ENCODE results near the gene RPL39. TPM values are rescaled to one million over a fixed set of nuclear protein-coding genes. Genes with fewer than 3 reads are reported as not detected.
"Not testable (repeated sequence)": the region's sequence is repeated elsewhere in the genome, so short reads cannot be mapped to it uniquely, and the experiment has no call there.

RPL39 gene
- total RNA-seq, 1 donor from 2014 or later, result 7,744 TPM

DNA sequence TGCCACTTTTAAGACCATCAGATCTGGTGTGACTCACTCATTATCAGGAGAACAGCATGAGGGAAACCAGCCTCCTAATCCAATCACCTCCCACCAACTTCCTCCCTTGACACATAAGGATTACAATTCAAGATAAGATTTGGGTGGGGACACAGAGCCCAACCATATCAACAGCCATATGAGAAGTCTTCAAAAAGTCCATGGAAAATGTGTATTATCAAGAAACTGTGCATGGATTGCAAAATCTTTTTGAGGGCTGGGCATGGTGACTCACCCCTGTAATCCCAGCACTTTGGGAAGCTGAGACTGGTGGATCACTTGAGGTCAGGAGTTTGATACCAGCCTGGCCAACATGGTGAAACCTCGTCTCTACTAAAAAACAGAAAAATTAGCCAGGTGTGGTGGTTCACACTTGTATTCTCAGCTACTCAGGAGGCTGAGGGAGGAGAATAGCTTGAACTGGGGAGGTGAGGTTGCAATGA is 17.8 kb upstream of the RPL39 start:
- no peak overlapping the region for H3K4me3 ChIP-seq (ENCODE audit: low read depth, low read length)
- TF ChIP-seq CTCF (conservative IDR thresholded peaks at IDR 0.05; ENCODE audit: low read depth, low read length), result no peak
- no peak for DNase-seq (ENCODE audit: low read depth)

DNA sequence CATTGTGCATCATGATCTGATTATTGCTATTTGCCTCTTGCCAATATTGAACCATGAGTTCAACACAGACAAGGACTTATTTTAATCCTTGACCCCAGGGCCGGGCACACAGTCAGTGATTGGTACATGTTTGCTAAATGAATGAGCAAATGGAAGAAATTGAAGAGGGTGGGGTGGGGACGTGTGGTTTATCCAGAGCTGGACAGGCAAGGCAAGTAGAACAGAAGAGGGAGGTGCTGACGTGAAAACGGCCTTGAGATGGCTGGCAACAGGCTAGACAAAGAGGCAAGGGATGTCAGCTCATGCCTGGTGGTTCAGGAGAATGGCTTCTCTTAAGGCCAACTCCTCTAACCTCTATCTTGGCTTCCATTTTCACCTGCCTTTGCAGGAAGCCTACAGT is 17.0 kb upstream of the RPL39 start:
- not testable (repeated sequence) for DNase-seq (ENCODE audit: low read depth); H3K4me3 ChIP-seq (ENCODE audit: low read depth, low read length)

DNA sequence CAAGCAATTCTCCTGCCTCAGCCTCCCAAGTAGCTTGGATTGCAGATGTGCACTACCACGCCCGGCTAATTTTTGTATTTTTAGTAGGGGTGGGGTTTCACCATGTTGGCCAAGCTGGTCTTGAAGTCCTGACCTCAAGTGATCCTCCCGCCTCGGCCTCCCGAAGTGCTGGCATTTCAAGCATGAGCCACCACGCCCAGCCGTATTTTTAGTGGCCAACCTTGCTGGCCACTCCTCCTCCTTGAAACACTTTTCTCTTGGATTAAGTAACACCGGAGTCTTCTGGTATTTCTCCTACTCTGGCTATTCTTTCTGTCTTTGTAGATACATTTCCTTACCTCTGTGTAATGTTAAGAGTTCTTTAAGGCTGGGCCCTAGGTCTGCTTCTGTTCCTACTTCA is 11.1 kb upstream of the RPL39 start:
- DNase-seq (ENCODE audit: low read depth), result no peak
- H3K4me3 ChIP-seq (ENCODE audit: low read depth, low read length), result no peak overlapping the region
- TF ChIP-seq CTCF (conservative IDR thresholded peaks at IDR 0.05; ENCODE audit: low read depth, low read length), result no peak

GRCh38 chrX:119801253-119802221 is 10.1 kb upstream of the RPL39 start:
- no peak overlapping the region for H3K4me3 ChIP-seq (ENCODE audit: low read depth, low read length)
- TF ChIP-seq CTCF (conservative IDR thresholded peaks at IDR 0.05; ENCODE audit: low read depth, low read length), result no peak
- no peak for DNase-seq (ENCODE audit: low read depth)

DNA sequence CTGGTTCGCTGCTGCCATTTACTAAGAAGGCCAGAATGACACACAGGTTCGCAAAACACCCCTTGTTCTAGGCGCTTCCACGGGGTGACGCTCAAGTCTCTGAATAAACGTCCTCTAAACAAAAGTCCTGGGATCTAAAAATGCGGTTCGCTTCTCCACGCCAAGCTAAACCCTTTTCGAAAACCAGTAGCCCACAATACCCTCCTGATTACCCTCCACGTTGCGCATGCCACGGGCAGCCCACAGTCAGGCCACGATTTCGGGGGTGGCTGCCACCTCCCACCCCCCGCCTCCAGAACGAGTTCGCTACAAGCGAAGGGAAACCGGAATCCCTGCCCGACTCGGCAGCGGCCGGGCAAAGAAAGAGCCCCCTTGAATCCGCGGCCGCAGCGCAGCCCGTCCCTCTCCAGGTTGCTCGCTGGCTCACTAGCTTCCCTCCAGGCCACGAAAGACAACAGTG is 423 bp downstream of the RPL39 start:
- peak overlapping the region; percentile 84 for H3K4me3 ChIP-seq (ENCODE audit: low read depth, low read length)
- DNase-seq (ENCODE audit: low read depth), result no peak
- peak; percentile 34 for TF ChIP-seq CTCF (conservative IDR thresholded peaks at IDR 0.05; ENCODE audit: low read depth, low read length)

GRCh38 chrX:119784747-119785446 is 6.5 kb downstream of the RPL39 start:
- TF ChIP-seq CTCF (conservative IDR thresholded peaks at IDR 0.05; ENCODE audit: low read depth, low read length), result peak; percentile 58
- DNase-seq (ENCODE audit: low read depth), result no peak
- no peak overlapping the region for H3K4me3 ChIP-seq (ENCODE audit: low read depth, low read length)

GRCh38 chrX:119783026-119783425 is 8.4 kb downstream of the RPL39 start:
- H3K4me3 ChIP-seq (ENCODE audit: low read depth, low read length), result no peak overlapping the region
- no peak for DNase-seq (ENCODE audit: low read depth)
- no peak for TF ChIP-seq CTCF (conservative IDR thresholded peaks at IDR 0.05; ENCODE audit: low read depth, low read length)
